Liver (tissue), 3 donors: Measurements from ENCODE around the gene FAM169A.

Experiments
- FOXA1 ChIP-seq: IDR thresholded peaks from 2 replicates; pipeline ENCODE4 v1.6.1; 2016; ENCODE audit warnings: antibody characterized with exemption
- RAD21 ChIP-seq, 2 donors: IDR thresholded peaks; 2 replicates each; pipeline ENCODE4 v1.6.1; 2016; ENCODE audit warnings: antibody characterized with exemption in 2 of 2, mild to moderate bottlenecking in 2 of 2
- YY1 ChIP-seq: IDR thresholded peaks from 2 replicates; pipeline ENCODE4 v1.6.1; 2016; ENCODE audit warnings: antibody characterized with exemption, mild to moderate bottlenecking
- ZBTB33 ChIP-seq: IDR thresholded peaks from 2 replicates; pipeline ENCODE4 v1.6.1; 2016; ENCODE audit warnings: antibody characterized with exemption
- TF ChIP-seq, protein P1 (sequence below): fragments of 150-350 bp; IDR thresholded peaks from 2 replicates; pipeline ENCODE4 v1.5.1; 2017; ENCODE audit warnings: improper control_type of control experiment, low read depth, low read length; ENCODE audit not compliant: missing input control
- donor health status: healthy.
- donor health status: healthy.

DNA sequence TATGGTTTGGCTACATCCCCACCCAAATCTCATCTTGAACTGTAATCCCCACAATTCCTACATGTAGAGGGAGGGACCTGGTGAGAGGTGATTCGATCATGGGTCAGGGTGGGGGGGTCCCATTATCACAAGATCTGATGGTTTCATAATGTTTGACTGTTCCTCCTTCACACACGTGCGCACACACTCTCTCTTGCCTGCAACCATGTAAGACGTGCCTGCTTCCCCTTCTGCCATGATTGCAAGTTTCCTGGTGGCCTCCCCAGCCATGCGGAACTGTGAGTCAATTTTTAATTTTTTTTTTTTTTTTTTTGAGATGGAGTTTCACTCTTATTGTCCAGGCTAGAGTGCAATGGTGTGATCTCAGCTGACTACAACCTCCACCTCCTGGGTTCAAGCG, 27.0 kb downstream of the FAM169A start:
- TF ChIP-seq, protein P1, sequence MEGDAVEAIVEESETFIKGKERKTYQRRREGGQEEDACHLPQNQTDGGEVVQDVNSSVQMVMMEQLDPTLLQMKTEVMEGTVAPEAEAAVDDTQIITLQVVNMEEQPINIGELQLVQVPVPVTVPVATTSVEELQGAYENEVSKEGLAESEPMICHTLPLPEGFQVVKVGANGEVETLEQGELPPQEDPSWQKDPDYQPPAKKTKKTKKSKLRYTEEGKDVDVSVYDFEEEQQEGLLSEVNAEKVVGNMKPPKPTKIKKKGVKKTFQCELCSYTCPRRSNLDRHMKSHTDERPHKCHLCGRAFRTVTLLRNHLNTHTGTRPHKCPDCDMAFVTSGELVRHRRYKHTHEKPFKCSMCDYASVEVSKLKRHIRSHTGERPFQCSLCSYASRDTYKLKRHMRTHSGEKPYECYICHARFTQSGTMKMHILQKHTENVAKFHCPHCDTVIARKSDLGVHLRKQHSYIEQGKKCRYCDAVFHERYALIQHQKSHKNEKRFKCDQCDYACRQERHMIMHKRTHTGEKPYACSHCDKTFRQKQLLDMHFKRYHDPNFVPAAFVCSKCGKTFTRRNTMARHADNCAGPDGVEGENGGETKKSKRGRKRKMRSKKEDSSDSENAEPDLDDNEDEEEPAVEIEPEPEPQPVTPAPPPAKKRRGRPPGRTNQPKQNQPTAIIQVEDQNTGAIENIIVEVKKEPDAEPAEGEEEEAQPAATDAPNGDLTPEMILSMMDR: no peak
- TF ChIP-seq RAD21 (IDR thresholded peaks at IDR 0.05) (no peak), YY1 (no peak), ZBTB33 (no peak), FOXA1 (no peak)
